Activated CD4-positive, alpha-beta T cell treated with anti-CD3 and anti-CD28 coated beads, Interleukin-2, amount 50 U/mL, for 1 hour (primary cell): ENCODE results near the gene PACSIN2.

Experiments used
- DNase-seq: peaks from one replicate; pipeline ENCODE4 v3.0.0-alpha.2; 2020

Gene PACSIN2

GRCh38 chr22:42901790-42902508, 113.0 kb downstream of the PACSIN2 start:
- no peak for DNase-seq

DNA sequence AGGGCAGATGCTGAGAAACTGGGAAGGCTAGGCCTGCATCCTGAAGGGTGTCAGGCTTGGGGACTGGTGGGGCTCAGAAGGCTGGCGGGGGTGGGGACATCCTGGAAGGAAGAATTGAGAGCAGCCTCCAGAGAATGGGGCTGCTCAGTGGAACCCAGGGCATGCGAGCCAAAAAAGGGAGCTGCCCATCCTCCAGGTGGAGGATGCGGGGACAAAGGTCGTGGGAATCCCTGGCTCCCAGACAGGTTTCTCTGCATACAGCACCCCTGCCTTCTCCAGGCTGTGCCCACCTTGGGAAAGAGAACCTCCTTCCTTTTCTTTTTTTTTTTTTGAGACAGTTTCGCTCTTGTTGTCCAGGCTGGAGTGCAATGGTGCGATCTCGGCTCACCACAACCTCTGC, 117.0 kb downstream of the PACSIN2 start:
- no peak for DNase-seq

GRCh38 chr22:42895541-42895981, 119.4 kb downstream of the PACSIN2 start:
- DNase-seq = no peak

GRCh38 chr22:42895087-42895486, 119.9 kb downstream of the PACSIN2 start:
- DNase-seq = no peak

GRCh38 chr22:42893371-42894150, 121.4 kb downstream of the PACSIN2 start:
- no peak for DNase-seq

DNA sequence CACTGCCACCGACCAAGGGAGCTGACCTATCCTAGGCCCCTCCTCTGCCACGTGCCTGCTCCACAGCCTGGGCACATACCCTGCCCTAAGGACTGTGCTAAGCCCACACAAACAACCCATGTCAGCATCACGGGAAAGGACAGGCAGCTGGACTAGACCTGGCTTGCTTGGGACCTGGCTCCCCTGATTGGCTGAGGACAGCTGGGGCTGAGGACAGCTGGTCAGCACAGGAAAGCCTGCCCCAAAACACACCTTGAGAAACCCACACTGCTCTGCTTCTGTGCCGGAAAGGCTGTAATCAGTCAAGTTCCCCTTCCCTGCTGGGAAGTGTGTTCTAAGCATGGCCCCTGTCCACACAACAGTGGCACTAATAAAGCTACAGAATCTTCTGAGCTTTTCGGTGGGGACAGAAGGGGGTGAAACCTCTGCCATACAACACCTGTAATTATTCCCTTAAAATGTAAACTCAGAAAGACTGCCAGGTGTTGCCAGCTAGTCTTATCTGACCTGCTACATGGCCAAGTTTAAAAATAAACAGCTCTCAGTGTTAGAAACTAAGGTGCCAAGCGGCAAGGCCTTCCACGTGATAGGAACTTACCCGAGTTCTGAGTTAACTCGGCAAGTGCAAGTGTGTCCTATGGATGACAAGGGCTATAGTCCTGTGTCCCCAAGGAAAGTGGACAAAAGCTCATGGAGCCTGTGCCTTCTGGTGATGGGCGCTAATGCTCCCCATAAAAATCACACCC, 122.2 kb downstream of the PACSIN2 start:
- DNase-seq = no peak

- no peak for DNase-seq
These were observed 122.8 kb downstream of the PACSIN2 start for GRCh38 chr22:42892156-42892555.

DNA sequence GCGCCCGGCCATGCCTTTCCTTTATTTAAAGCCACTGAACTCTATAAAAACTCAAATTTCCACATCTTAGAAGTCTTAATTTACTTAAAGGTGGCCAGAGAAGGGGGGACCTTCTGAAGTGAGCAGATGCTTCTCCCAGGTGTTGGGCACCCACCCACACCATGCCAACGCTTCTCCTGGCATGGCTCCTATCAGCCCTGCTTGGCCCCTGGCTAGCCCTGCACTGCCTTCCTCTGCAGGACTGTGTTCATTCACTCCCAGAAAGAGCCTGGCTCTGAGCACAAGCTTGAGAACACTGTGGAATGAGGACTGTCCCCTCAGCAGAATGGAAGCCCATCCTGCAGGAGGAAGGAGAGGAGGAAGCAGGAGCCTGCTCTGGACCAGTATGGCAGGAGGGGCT, 123.3 kb downstream of the PACSIN2 start:
- DNase-seq = no peak

DNA sequence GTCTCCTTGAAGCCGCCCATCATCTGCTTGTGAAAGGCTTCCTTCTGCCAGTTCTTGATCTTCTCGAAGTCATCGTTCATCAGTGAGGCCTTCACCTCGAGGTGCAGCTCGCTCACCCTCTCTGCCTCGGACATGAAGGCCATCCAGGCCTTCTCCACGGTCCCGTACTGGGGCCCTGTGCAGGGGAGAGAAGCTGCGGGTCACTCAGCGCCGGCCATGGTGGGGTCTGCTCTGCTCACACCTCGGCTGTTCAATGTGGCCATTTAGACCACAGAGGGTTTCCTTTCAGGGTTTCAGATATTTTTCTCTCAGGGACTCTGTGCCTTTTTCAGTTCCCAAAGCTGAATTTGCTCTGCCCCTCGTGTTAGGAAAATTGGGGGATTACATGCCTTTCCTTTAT, 123.9 kb downstream of the PACSIN2 start:
- no peak for DNase-seq

- no peak for DNase-seq
These were observed 125.6 kb downstream of the PACSIN2 start for GRCh38 chr22:42889304-42889703.

GRCh38 chr22:42887523-42888507, 127.1 kb downstream of the PACSIN2 start:
- no peak for DNase-seq

DNA sequence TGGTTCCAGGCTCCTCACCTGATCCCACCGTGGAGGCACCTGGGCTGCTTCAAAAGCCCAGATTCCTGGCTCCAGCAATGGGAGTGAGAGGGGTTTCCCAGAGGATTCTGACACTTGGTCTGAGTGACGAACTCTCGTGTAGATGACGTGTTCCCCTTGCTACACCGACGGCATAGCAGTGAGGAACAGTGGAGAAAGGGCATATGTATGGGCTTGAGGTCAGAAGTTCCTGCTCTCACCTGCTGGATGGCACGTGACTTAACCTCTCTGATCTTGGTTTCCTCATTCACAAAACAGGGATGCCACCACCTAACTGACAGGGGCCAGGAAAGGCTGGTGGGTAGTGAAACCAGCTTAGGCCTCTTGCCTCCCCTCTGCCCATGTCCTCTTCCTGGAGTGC, 127.8 kb downstream of the PACSIN2 start:
- DNase-seq = no peak

GRCh38 chr22:42885446-42885845, 129.5 kb downstream of the PACSIN2 start:
- no peak for DNase-seq

GRCh38 chr22:42884616-42885375, 130.2 kb downstream of the PACSIN2 start:
- no peak for DNase-seq

- DNase-seq = no peak
These were observed 131.0 kb downstream of the PACSIN2 start for GRCh38 chr22:42883970-42884369.

- no peak for DNase-seq
These were observed 131.8 kb downstream of the PACSIN2 start for GRCh38 chr22:42883121-42883520.

GRCh38 chr22:42881982-42882656, 132.8 kb downstream of the PACSIN2 start:
- DNase-seq = no peak

DNA sequence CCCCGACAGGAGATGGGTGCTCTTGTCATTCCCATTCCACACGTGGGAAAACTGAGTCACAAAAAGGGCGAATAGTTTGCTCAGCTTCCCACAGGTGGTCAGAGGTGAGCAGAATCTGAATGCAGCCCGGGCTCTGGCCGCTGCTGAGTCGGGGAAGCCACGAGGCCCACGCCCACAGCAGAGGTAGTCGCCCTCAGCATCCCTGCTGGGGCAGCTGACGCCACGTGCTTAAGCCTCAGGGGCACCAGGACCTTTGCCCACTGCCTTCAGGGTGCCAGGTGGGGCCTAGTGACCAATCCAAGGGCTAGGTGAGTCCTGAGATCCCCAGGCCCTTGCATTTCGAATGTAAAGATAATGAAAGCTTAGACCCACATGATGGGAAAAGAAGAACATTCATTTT, 133.7 kb downstream of the PACSIN2 start:
- DNase-seq = no peak

DNA sequence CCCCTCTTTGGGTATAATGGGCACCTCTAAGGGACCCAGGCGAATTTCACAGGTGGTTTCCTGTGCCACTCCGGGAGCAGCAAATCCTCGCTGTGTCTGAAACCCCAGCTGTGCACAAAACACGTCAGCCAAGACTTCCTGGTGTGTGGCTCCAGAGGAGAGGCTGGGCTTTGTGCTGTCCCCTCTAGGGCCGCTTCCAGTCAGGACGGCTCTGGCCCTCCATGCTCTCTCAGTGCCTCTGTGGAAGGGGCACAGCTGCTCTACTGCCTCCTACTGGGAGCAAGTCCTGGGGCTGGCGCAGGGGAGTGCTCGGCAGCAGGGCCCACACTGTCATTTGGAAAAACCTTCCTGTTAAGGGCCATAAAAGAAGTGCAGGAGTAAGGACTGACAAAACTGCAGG, 134.1 kb downstream of the PACSIN2 start:
- no peak for DNase-seq

- DNase-seq = no peak
These were observed 135.5 kb downstream of the PACSIN2 start for GRCh38 chr22:42879371-42880021.
